GM19397 (cell line): ENCODE data around the gene RAD18.

Experiments used
- ATAC-seq: cut with Tn5 transposase; IDR thresholded peaks from one replicate; pipeline ENCODE4 v1.9.1; 2021; ENCODE audit warnings: mild to moderate bottlenecking, moderate library complexity; ENCODE audit not compliant: unreplicated experiment

Gene RAD18

GRCh38 chr3:8838765-8839423 lies 124.4 kb downstream of the RAD18 start:
- no peak for ATAC-seq

GRCh38 chr3:8838234-8838633 lies 125.0 kb downstream of the RAD18 start:
- no peak for ATAC-seq

- no peak for ATAC-seq
Observed at GRCh38 chr3:8837162-8837561, 126.1 kb downstream of the RAD18 start.

- no peak for ATAC-seq
Observed at GRCh38 chr3:8836096-8836495, 127.2 kb downstream of the RAD18 start.

GRCh38 chr3:8835385-8835784 lies 127.9 kb downstream of the RAD18 start:
- no peak for ATAC-seq

- no peak for ATAC-seq
Observed at GRCh38 chr3:8834974-8835373, 128.3 kb downstream of the RAD18 start.

- ATAC-seq: no peak
Observed at GRCh38 chr3:8827641-8828040, 135.6 kb downstream of the RAD18 start.
